Spleen (tissue), 13 donors: ENCODE measurements around the gene MIPEP. TPM values are rescaled to one million over a fixed set of nuclear protein-coding genes. Genes with fewer than 3 reads are reported as not detected.
A peak's percentile ranks its signal among the peaks of the same experiment; 100 is the strongest.

ENCODE experiments used
- DNase-seq: peaks from one replicate; pipeline ENCODE4 v3.0.0-alpha.2; 2020
- H3K27ac ChIP-seq, 8 donors: fragments of 200-600 bp; sonication (generic) in 7 of 8; 1 replicate in 4 of 8; 2 replicates in 4 of 8; pipeline versions ENCODE4 v1.5.0 to v1.8.0; 2016 to 2021; ENCODE audit warnings: inconsistent platforms in 4 of 8, mild to moderate bottlenecking in 4 of 8, moderate library complexity in 1 of 8
- H3K27me3 ChIP-seq, 7 donors: fragments of 200-600 bp; sonication (generic) in 6 of 7; replicated peaks in 1 of 7; 1 replicate in 4 of 7; 2 replicates in 3 of 7; pipeline versions ENCODE4 v1.5.0 to v1.8.0; 2016 to 2021; ENCODE audit warnings: inconsistent platforms in 3 of 7, mild to moderate bottlenecking in 1 of 7
- H3K36me3 ChIP-seq, 6 donors: fragments of 200-600 bp; sonication (generic) in 5 of 6; 1 replicate in 4 of 6; 2 replicates in 2 of 6; pipeline versions ENCODE4 v1.5.0 to v1.8.0; 2016 to 2021; ENCODE audit warnings: inconsistent platforms in 2 of 6
- H3K4me1 ChIP-seq, 6 donors: fragments of 200-600 bp; sonication (generic) in 5 of 6; 1 replicate in 3 of 6; 2 replicates in 3 of 6; pipeline versions ENCODE4 v1.5.0 to v1.8.0; 2016 to 2021; ENCODE audit warnings: inconsistent platforms in 3 of 6
- H3K4me3 ChIP-seq, 8 donors: fragments of 200-600 bp; sonication (generic) in 7 of 8; 1 replicate in 4 of 8; 2 replicates in 4 of 8; pipeline versions ENCODE4 v1.5.0 to v1.8.0; 2016 to 2021; ENCODE audit warnings: inconsistent platforms in 4 of 8, mild to moderate bottlenecking in 4 of 8, moderate library complexity in 2 of 8
- H3K9me3 ChIP-seq, 8 donors: fragments of 200-600 bp; sonication (generic) in 7 of 8; 1 replicate in 4 of 8; 2 replicates in 4 of 8; pipeline versions ENCODE4 v1.5.0 to v1.8.0; 2016 to 2021; ENCODE audit warnings: inconsistent platforms in 4 of 8
- CTCF ChIP-seq, 11 experiments: fragments of 200-600 bp in 7 of 11; fragments of 450-650 bp in 4 of 11; sonication (generic) in 4 of 11; IDR thresholded peaks in 8 of 11; conservative IDR thresholded peaks in 3 of 11; 1 replicate in 7 of 11; 2 replicates in 4 of 11; pipeline versions ENCODE4 v1.4.0 to v1.8.0; 2016 to 2021; ENCODE audit warnings: antibody characterized with exemption in 11 of 11, inconsistent platforms in 4 of 11, mild to moderate bottlenecking in 1 of 11
- POLR2A ChIP-seq, 3 donors: fragments of 450-650 bp; IDR thresholded peaks; one replicate each; pipeline ENCODE4 v1.5.1; 2017; ENCODE audit warnings: antibody characterized with exemption in 3 of 3, mild to moderate bottlenecking in 1 of 3
- POLR2AphosphoS5 ChIP-seq, 3 donors: sonication (generic); formaldehyde crosslinking; IDR thresholded peaks; one replicate each; pipeline ENCODE4 v1.5.1; 2017; ENCODE audit warnings: antibody characterized with exemption in 3 of 3
- WGBS, 5 donors: extraction: QIAGEN DNeasy Blood & Tissue Kit in 3 of 5; methylation state at CpG; one replicate each; pipeline versions ENCODE4 v1.1.5 to v1.1.7; 2013 to 2018; 5-methylcytosine and 5-hydroxymethylcytosine counted together
- intact Hi-C: fragments of 100-400 bp; cut with DNase I; formaldehyde crosslinking; loops from one replicate; pipeline ENCODE4 v1.15.0; 2023; ENCODE audit warnings: low total_unique reads
- long read RNA-seq, 2 donors: transcript quantifications; one replicate each; lab custom pipeline, GENCODE V29; 2026
- polyA plus RNA-seq, 3 donors: library from polyadenylated mRNA; stranded (reverse); fragments of 200-250 nt; gene quantifications; one replicate each; pipeline ENCODE4 v1.2.1, GENCODE V29; 2013
- total RNA-seq, 7 donors: library from RNA; depleted of rRNA in 3 of 7; stranded (reverse); fragments of >200 nt in 3 of 7; fragmentation: NEBNext Ultra II Directional in 4 of 7; extraction: Animal tissue kit (Norgen Biotek cat#: 25700) in 4 of 7; gene quantifications; one replicate each; pipeline versions ENCODE4 v1.1.0 to v1.2.1, GENCODE V29; 2016 to 2021
- donor health status: healthy with polysubstance abuse.
- donor health status: DM: no; HTN: no; CAD: no; lungs with moderate emphysema.
- donor health status: DM: no; HTN: no; CAD: no.
- donor health status: Bipolar disorder and iron deficiency.
- donor health status: healthy.
- donor health status: DM: no; HTN: no; CAD: no.
- donor health status: DM: yes; HTN: yes; CAD: no.

The MIPEP gene
- total RNA-seq (10 to 100 TPM in 6 of 7 donors, 1 to 10 TPM in 1; 7.2 to 13.4 (median 10.8) TPM), polyA plus RNA-seq (10 to 100 TPM in 2 of 3 donors, 1 to 10 TPM in 1; 8.8 to 16.3 (median 10.8) TPM)
- long read RNA-seq, donor 1, partial matches to known transcripts, result 0 of 5 reads
- long read RNA-seq, donor 1, other reads (novel, unspliced or antisense), result 0 of 5 reads
- long read RNA-seq, donor 2, partial matches to known transcripts, result 0 of 2 reads
- long read RNA-seq, donor 2, other reads (novel, unspliced or antisense), result 0 of 2 reads

GRCh38 chr13:23888658-23889614, at the start of gene MIPEP:
TSS of gene MIPEP (minus strand) at chr13:23889400. CDS start at chr13:23889320, 80 bp downstream.
- intact Hi-C loops, result no loop called here
- peak; percentile 98 for DNase-seq
- Histone ChIP-seq H3K4me3 (peak within 1 kb of the TSS; percentile 76 to 100 (median 93)), H3K4me1 (peaks cover 9 to 34% (median 17%) of the 10 kb centered on the region in 6 donors), H3K27me3 (no peaks in the 10 kb centered on the region), H3K9me3 (no peaks in the 10 kb centered on the region), H3K27ac (peak within 1 kb of the TSS; percentile 37 to 88 (median 83)), H3K36me3 (peaks cover 0 to 17% (median 8%) of the 10 kb centered on the region in 6 donors)
- TF ChIP-seq POLR2AphosphoS5 (IDR thresholded peaks at IDR 0.05) (peak; percentile 91 to 96 (median 95)), CTCF (IDR thresholded peaks at IDR 0.05 in 8 of 11, conservative IDR thresholded peaks at IDR 0.05 in 3 of 11) (peak; percentile 67 to 92 (median 83)), POLR2A (IDR thresholded peaks at IDR 0.05) (peak in 1 of 3 donors; percentile 58)
- WGBS, 5 donors, result 0 to 1% (median 1%) methylated on average over 53 to 75 of the region's 75 CpGs

- TF ChIP-seq POLR2AphosphoS5 (IDR thresholded peaks at IDR 0.05) (no peak), POLR2A (IDR thresholded peaks at IDR 0.05) (no peak), CTCF (IDR thresholded peaks at IDR 0.05 in 8 of 11, conservative IDR thresholded peaks at IDR 0.05 in 3 of 11) (no peak)
- 92 to 95% (median 94%) methylated on average over 2 of the region's 2 CpGs for WGBS, 5 donors
- Histone ChIP-seq H3K36me3 (no peaks in the 10 kb centered on the region), H3K4me1 (no peaks in the 10 kb centered on the region), H3K27me3 (peaks cover 0 to 11% (median 0%) of the 10 kb centered on the region in 7 donors), H3K27ac (no peak overlapping the region), H3K9me3 (peaks cover 0 to 8% (median 0%) of the 10 kb centered on the region in 8 donors), H3K4me3 (no peak overlapping the region)
- DNase-seq, result no peak
- intact Hi-C loops, result no loop called here
Measured at GRCh38 chr13:23934520-23934919, 45.3 kb upstream of the MIPEP start.

- TF ChIP-seq CTCF (IDR thresholded peaks at IDR 0.05 in 8 of 11, conservative IDR thresholded peaks at IDR 0.05 in 3 of 11) (no peak), POLR2A (IDR thresholded peaks at IDR 0.05) (no peak), POLR2AphosphoS5 (IDR thresholded peaks at IDR 0.05) (no peak)
- no peaks in the 10 kb centered on the region for H3K36me3 ChIP-seq
Measured at GRCh38 chr13:23928985-23929384, 39.8 kb upstream of the MIPEP start.

More at GRCh38 chr13:23928985-23929384, 39.8 kb upstream of the MIPEP start:
- no peak overlapping the region for H3K27ac ChIP-seq
- intact Hi-C loops, result loop anchor here (10.0 kb wide), 1 partner anchor 296 kb away; no protein-coding TSS in a partner anchor
- WGBS, 5 donors, result 86 to 97% (median 93%) methylated on average over 2 of the region's 2 CpGs
- H3K27me3 ChIP-seq, result peaks cover 0 to 6% (median 0%) of the 10 kb centered on the region in 7 donors
- no peak for DNase-seq
- no peaks in the 10 kb centered on the region for H3K4me1 ChIP-seq
- H3K9me3 ChIP-seq, result no peaks in the 10 kb centered on the region
- no peak overlapping the region for H3K4me3 ChIP-seq
